HFF-Myc (cell line): ENCODE measurements around the gene ZNF770.
"Not testable (repeated sequence)": the region's sequence is repeated elsewhere in the genome, so short reads cannot be mapped to it uniquely, and the experiment has no call there.

Source experiments
- DNase-seq: peaks from one replicate; pipeline ENCODE4 v3.0.0-alpha.2; 2011; ENCODE audit warnings: low read depth; ENCODE audit errors: extremely low read depth
- H3K4me3 ChIP-seq: replicated peaks from 2 replicates; pipeline ENCODE4 v1.5.1; 2011; ENCODE audit warnings: low read depth, mild to moderate bottlenecking, control low read depth, low read length
- CTCF ChIP-seq: IDR thresholded peaks from 2 replicates; pipeline ENCODE4 v1.5.1; 2012; ENCODE audit warnings: mild to moderate bottlenecking, low read depth, low read length, control low read depth; ENCODE audit errors: missing control alignments

Gene ZNF770

GRCh38 chr15:34953851-34954250, 34.2 kb downstream of the ZNF770 start:
- no peak for TF ChIP-seq CTCF
- H3K4me3 ChIP-seq = no peak overlapping the region
- DNase-seq = no peak

- no peak overlapping the region for H3K4me3 ChIP-seq
- no peak for DNase-seq
- TF ChIP-seq CTCF = no peak
Measured at GRCh38 chr15:34952481-34952880, 35.6 kb downstream of the ZNF770 start.

- TF ChIP-seq CTCF = no peak
- no peak overlapping the region for H3K4me3 ChIP-seq
- peak; percentile 50 for DNase-seq
Measured at GRCh38 chr15:34951993-34952392, 36.1 kb downstream of the ZNF770 start.

- TF ChIP-seq CTCF = no peak
- no peak overlapping the region for H3K4me3 ChIP-seq
- peak; percentile 43 for DNase-seq
Measured at GRCh38 chr15:34944936-34945335, 43.2 kb downstream of the ZNF770 start.

- DNase-seq = no peak
- TF ChIP-seq CTCF = no peak
- H3K4me3 ChIP-seq = no peak overlapping the region
Measured at GRCh38 chr15:34943711-34944110, 44.4 kb downstream of the ZNF770 start.

GRCh38 chr15:34943264-34943663, 44.8 kb downstream of the ZNF770 start:
- H3K4me3 ChIP-seq, DNase-seq: not testable (repeated sequence)

GRCh38 chr15:34942363-34942762, 45.7 kb downstream of the ZNF770 start:
- no peak overlapping the region for H3K4me3 ChIP-seq
- no peak for DNase-seq
- no peak for TF ChIP-seq CTCF
